Measurements from ENCODE around the gene ERBB2. TPM values are rescaled to one million over a fixed set of nuclear protein-coding genes. Genes with fewer than 3 reads are reported as not detected.

ERBB2 gene
- total and polyA plus RNA-seq, 9 of the 15 experiments (the other 6 are each of a cell fraction or from before 2014, with no cell fraction given): 0.74 to 5.6 (median 3.3) TPM

DNA sequence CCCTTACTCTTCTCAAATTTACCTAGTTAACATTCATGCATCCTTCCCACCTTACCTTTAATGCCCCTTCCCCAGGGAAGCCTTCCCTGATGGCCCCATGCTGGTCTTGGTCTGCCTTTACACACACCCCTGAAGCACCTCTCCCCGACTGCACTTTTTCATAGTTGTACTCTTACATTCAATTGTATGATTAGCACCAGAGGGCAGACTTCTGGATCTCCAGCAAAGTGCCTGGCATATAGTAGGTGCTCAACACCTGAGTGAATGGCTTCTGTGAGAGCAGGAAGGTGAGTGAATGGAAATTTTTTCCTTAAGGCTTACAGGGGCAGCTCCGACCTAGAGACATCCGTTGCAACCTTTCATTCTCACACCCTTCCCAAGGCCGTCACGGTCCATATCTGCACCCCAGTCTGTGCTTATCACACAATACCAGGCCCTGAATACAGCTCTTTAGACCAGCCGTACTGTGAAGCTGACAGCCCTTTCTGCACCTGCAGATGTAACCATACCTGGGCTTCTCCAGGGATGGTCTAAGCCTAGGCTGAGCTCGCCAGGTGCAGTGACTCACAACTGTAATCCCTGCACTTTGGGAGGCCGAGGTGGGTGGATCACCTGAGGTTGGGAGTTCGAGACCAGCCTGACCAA, 16.4 kb upstream of the ERBB2 start (continued):
- TF ChIP-seq, protein P1, sequence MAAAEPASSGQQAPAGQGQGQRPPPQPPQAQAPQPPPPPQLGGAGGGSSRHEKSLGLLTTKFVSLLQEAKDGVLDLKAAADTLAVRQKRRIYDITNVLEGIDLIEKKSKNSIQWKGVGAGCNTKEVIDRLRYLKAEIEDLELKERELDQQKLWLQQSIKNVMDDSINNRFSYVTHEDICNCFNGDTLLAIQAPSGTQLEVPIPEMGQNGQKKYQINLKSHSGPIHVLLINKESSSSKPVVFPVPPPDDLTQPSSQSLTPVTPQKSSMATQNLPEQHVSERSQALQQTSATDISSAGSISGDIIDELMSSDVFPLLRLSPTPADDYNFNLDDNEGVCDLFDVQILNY (CRISPR knock-in tag; IDR thresholded peaks at IDR 0.05): no peak
- no peak for TF ChIP-seq TFE3 (CRISPR knock-in tag; IDR thresholded peaks at IDR 0.05)
- TF ChIP-seq CCNT2 (IDR thresholded peaks at IDR 0.05; ENCODE audit: borderline replicate concordance, extremely low read depth, insufficient read length, low read depth, low read length): peak; percentile 21
- peak; percentile 88 for TF ChIP-seq TAL1 (IDR thresholded peaks at IDR 0.05)
- TF ChIP-seq DDX20 (tag; IDR thresholded peaks at IDR 0.05; ENCODE audit: low read depth): no peak
